GM19372 (cell line): Measurements from ENCODE around the gene ASTN1.

ENCODE experiments used
- ATAC-seq: cut with Tn5 transposase; IDR thresholded peaks from one replicate; pipeline ENCODE4 v1.9.1; 2021; ENCODE audit warnings: mild to moderate bottlenecking, low read depth, moderate library complexity; ENCODE audit not compliant: unreplicated experiment

The ASTN1 gene

GRCh38 chr1:177045151-177045550, 119.4 kb downstream of the ASTN1 start:
- no peak for ATAC-seq

- no peak for ATAC-seq
Observed at GRCh38 chr1:177044390-177044789, 120.1 kb downstream of the ASTN1 start.

DNA sequence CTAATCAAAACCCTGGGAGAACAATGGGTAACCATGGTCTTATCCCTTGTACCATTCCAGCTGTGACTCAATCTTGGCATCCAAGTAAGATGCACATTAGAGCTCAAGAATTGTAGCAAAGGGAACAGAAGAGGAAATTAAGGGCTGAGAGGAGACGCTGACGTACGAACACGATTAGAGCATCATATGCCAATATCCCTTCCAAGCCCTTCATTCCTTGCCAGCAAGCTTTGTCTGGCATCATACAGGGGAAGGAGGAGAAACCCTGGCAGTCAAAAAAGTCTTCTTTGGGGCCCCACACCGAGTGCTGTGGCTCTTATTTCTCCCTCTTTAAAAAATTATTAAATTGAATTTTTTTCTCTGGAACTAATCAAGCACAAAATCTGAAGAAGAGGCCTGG, 120.9 kb downstream of the ASTN1 start:
- no peak for ATAC-seq

DNA sequence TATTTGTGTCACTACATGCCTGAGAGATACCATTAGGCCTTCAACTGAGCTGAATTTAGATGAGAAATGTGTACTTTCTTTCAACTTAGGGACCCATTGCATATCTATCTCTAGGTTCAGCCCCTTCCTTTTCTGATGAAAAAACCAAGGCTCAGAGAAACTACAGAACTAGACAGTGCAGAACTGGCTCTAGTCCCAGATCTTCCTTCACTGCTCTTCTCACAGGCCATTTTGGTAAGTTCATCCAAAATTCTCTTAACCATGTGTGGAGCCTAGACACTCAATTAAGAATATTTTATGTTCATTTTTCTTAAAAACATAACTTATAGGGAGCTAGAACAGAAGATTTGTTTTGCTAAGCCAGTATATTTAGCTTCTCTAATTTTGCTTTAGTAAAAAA, 128.9 kb downstream of the ASTN1 start:
- no peak for ATAC-seq

DNA sequence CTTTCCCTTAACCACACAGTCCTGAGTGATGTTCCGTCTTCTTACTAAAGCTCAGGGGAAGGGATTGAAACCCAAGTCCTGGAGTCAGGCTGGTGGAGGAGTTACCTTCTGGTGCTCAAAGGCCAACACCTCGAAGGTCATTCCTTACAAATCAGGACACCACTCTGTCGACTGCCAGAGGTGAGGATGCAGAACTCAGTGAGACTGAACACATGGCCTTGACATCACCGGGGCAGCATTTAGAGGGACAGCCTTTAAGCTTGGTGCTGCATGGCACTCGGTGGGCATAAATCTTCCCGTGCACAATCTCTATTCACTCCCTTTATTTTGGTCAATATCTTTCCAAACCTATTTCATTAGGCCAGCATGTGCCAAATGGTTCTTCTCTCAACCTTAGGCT, 130.9 kb downstream of the ASTN1 start:
- ATAC-seq = no peak

DNA sequence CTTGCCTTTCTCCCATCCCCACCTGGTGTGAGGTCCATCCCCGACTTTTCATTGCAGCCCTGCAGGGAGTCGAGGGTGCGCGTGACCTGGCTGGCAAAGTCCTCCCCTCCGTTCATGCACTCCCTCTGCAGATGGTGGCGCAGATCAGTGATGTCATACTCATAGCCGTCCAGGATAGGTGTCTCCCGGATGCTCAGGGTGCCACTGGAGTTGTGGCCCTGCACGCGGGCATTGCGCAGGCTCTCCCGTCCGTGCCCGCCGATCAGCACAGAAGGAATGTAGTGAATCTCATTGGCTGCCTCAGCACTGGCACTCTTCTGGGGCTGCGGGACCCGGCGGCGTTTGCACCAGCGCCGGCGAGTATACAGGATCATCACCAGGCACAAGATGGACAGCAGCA, 132.1 kb downstream of the ASTN1 start:
- ATAC-seq = no peak

DNA sequence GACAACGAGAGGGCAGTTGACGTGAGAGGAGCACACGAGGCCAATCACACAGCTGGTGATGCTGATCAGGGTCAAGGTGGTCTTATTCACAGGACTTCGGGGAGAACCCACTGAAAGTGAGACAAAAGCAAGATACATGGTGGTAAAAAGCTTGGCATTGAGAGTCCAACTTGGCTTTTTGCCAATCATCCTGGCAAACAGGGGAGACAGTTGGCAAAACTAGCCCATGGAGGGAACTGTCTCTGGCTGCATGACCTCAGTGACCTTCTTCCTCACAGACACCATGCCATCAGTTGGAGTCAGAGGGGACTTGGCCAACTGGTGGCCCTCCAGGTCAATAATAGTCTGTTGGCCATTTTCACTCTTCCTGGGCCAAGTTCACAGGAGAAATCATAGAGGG, 139.9 kb downstream of the ASTN1 start:
- no peak for ATAC-seq

DNA sequence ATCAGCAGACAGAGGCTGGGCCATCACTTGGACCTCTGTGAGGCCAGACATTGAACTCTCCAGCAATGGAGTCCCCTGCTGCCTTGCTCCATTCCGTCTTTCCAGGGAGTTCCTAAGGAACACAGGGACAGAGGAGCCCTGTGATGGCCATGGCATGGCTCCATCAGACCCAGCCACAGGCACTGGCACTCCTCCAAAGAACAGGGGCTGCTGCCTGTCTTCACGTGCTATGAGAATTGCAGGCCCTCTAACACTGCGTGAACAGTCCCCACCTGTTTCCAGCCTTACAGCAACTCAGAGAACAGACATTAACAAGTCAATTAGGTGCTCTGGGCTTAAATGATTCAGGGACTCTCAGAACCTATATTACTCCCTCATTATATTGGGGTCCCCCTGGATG, 140.8 kb downstream of the ASTN1 start:
- no peak for ATAC-seq

DNA sequence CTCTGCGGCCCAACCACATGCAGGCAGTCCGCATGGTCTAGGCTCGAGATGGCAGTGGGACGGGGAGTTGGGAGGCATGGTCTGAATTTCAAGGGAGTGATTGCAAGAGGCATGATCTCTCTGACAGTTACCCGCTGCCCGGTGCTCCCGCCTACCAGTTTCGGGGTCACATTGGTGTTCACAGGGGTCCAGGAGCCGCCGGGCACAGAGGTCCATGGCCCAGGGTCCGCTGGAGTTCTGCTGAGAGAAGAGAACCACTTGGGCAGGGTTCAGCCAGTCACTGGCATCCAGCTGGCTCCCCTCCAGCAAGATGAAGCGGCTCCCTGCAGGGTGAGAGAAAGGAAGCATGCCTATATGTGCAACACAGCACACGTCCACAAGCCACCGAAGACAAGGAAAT, 141.3 kb downstream of the ASTN1 start:
- ATAC-seq = no peak

DNA sequence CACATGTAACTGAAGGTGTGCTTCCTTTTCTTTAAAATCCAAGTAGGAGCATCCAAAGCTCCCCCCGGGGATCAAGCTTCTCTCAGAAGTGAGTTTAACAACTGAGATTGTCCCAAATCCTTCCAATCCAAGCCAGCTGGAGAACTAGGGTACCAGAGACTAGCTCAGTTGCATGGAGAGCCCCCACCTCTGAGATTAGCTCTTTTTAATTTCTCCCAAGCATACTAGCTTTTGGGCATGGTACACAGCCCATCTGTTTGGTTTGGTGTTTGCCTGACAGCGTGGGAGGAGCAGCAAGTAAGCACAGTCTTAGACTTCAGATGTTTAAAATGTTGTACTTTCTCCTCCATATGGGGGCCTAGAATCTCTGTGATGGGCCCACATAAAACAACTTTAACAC, 142.8 kb downstream of the ASTN1 start:
- no peak for ATAC-seq

GRCh38 chr1:177020851-177021589, 143.5 kb downstream of the ASTN1 start:
- ATAC-seq = no peak

DNA sequence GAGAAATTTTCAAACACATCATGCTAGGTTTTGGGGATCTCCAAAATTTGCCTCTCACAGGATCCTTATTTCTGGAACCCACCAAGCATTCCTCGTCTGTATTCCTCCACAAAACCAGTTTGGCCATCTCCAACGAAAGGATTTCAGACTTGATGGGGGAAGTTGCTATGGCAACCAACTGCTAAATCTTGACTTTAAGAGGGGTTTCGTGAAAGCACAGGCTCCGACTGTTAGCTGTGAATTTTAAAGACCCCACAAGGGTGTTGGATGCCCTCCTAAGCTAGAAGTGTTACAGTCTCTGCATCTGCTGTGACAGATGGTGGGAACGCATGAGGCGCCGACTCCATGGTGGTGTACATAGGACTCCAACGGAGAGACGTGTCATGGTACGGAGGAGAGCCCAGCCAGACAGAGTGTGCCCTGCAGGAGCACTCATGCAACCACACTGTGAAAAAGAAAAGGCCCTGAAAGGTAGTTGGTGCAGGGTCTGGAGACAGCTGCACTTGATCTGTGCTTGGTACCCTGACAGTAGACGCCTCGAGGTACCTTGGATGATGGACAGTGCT, 147.1 kb downstream of the ASTN1 start:
- no peak for ATAC-seq

- no peak for ATAC-seq
Observed at GRCh38 chr1:177014325-177014724, 150.2 kb downstream of the ASTN1 start.

DNA sequence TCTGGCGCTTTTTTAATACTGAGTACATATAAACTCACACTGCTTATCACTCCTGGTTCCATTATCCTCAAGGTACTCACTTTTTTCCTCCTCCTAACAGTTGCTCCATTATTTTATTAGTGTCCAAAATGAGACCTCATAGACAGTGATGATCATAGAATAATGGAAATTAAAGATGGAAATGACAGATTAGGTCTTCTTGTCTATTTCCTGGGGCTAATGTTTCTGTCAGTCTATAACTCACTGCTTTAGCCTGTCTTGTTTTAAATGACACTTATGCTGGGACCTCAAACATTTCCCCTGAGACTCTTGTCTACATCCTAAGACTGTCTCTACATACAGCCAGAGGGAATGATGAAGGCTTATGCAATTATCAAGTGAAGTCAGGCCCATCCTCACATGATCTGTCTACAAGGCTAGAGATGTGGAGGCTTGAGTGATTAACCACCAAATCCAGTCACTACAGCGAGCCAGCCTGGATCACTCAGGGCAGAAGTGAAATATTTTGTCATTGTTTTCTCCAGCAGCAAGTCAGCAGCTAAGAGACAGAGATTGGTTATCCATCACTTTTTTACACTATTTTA, 152.1 kb downstream of the ASTN1 start:
- ATAC-seq = no peak

- no peak for ATAC-seq
Observed at GRCh38 chr1:177011508-177011907, 153.0 kb downstream of the ASTN1 start.

- no peak for ATAC-seq
Observed at GRCh38 chr1:177010211-177010825, 154.2 kb downstream of the ASTN1 start.

GRCh38 chr1:177008653-177009052, 155.9 kb downstream of the ASTN1 start:
- ATAC-seq = no peak

- ATAC-seq = no peak
Observed at GRCh38 chr1:177007437-177008161, 156.9 kb downstream of the ASTN1 start.

- no peak for ATAC-seq
Observed at GRCh38 chr1:177002891-177003290, 161.6 kb downstream of the ASTN1 start.

- no peak for ATAC-seq
Observed at GRCh38 chr1:177001556-177001955, 163.0 kb downstream of the ASTN1 start.

GRCh38 chr1:176998183-176998795, 166.2 kb downstream of the ASTN1 start:
- no peak for ATAC-seq
